Measurements from ENCODE around the gene CYB561. TPM values are rescaled to one million over a fixed set of nuclear protein-coding genes. Genes with fewer than 3 reads are reported as not detected.
A peak's percentile ranks its signal among the peaks of the same experiment; 100 is the strongest.

Gene CYB561
- total and polyA plus RNA-seq, 9 of the 15 experiments (the other 6 are each of a cell fraction or from before 2014, with no cell fraction given) = 4.0 to 30.8 (median 17.4) TPM

- TF ChIP-seq IFI16 (CRISPR knock-in tag; IDR thresholded peaks at IDR 0.05) = no peak
- no peak for TF ChIP-seq CBFB (CRISPR knock-in tag; IDR thresholded peaks at IDR 0.05)
- no peak for TF ChIP-seq RFX5 (IDR thresholded peaks at IDR 0.05; ENCODE audit: low read depth, low read length)
- TF ChIP-seq ZNF282 (CRISPR knock-in tag; IDR thresholded peaks at IDR 0.05) = no peak
- TF ChIP-seq NKRF (IDR thresholded peaks at IDR 0.05; ENCODE audit: borderline replicate concordance) = no peak
- TF ChIP-seq ZZZ3 (IDR thresholded peaks at IDR 0.05) = no peak
- no peak for TF ChIP-seq CUX1 (CRISPR knock-in tag; IDR thresholded peaks at IDR 0.05)
- no peak for TF ChIP-seq ZNF431 (CRISPR knock-in tag; IDR thresholded peaks at IDR 0.05)
- no peak for TF ChIP-seq ZNF174 (CRISPR knock-in tag; IDR thresholded peaks at IDR 0.05)
- TF ChIP-seq, protein P1, sequence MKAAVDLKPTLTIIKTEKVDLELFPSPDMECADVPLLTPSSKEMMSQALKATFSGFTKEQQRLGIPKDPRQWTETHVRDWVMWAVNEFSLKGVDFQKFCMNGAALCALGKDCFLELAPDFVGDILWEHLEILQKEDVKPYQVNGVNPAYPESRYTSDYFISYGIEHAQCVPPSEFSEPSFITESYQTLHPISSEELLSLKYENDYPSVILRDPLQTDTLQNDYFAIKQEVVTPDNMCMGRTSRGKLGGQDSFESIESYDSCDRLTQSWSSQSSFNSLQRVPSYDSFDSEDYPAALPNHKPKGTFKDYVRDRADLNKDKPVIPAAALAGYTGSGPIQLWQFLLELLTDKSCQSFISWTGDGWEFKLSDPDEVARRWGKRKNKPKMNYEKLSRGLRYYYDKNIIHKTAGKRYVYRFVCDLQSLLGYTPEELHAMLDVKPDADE (conservative IDR thresholded peaks at IDR 0.05; ENCODE audit: control insufficient read depth, low read depth, low read length) = peak; percentile 92
- peak; percentile 87; the same call in 1 of the 2 replicates for TF ChIP-seq TAL1 (IDR thresholded peaks at IDR 0.05)
- no peak for TF ChIP-seq ZNF239 (CRISPR knock-in tag; IDR thresholded peaks at IDR 0.05)
- TF ChIP-seq, protein P2, sequence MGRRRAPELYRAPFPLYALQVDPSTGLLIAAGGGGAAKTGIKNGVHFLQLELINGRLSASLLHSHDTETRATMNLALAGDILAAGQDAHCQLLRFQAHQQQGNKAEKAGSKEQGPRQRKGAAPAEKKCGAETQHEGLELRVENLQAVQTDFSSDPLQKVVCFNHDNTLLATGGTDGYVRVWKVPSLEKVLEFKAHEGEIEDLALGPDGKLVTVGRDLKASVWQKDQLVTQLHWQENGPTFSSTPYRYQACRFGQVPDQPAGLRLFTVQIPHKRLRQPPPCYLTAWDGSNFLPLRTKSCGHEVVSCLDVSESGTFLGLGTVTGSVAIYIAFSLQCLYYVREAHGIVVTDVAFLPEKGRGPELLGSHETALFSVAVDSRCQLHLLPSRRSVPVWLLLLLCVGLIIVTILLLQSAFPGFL (CRISPR knock-in tag; IDR thresholded peaks at IDR 0.05) = no peak
- TF ChIP-seq, protein P3, sequence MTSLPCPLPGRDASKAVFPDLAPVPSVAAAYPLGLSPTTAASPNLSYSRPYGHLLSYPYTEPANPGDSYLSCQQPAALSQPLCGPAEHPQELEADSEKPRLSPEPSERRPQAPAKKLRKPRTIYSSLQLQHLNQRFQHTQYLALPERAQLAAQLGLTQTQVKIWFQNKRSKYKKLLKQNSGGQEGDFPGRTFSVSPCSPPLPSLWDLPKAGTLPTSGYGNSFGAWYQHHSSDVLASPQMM (CRISPR knock-in tag; IDR thresholded peaks at IDR 0.05) = no peak
- no peak for TF ChIP-seq RBM14 (IDR thresholded peaks at IDR 0.05; ENCODE audit: borderline replicate concordance, insufficient read depth, low read depth, low read length)
- no peak for TF ChIP-seq SUPT5H (IDR thresholded peaks at IDR 0.05)
- TF ChIP-seq ELF4 (CRISPR knock-in tag; IDR thresholded peaks at IDR 0.05) = no peak
- no peak for TF ChIP-seq HNRNPH1 (optimal IDR thresholded peaks at IDR 0.05; ENCODE audit: low read depth, low read length)
These were observed 25.9 kb downstream of the CYB561 start (continued) for GRCh38 chr17:63419949-63420867.
